Lower leg skin (tissue), 3 donors: ENCODE results near the gene FAM171A2.

Experiments
- CTCF ChIP-seq, 3 donors: fragments of 450-650 bp; IDR thresholded peaks; one replicate each; pipeline ENCODE4 v1.5.1; 2016; ENCODE audit warnings: antibody characterized with exemption in 3 of 3, mild to moderate bottlenecking in 3 of 3, moderate library complexity in 2 of 3
- POLR2A ChIP-seq, 2 donors: fragments of 450-650 bp; IDR thresholded peaks; one replicate each; pipeline ENCODE4 v1.6.1; 2016 to 2017; ENCODE audit warnings: antibody characterized with exemption in 2 of 2, mild to moderate bottlenecking in 1 of 2, moderate library complexity in 1 of 2

- TF ChIP-seq CTCF (IDR thresholded peaks at IDR 0.05) (no peak), POLR2A (IDR thresholded peaks at IDR 0.05) (no peak)
These were observed 49.6 kb downstream of the FAM171A2 start for GRCh38 chr17:44314031-44314430.
